ENCODE results near the gene XPO1.
"Not testable (repeated sequence)": the region's sequence is repeated elsewhere in the genome, so short reads cannot be mapped to it uniquely, and the experiment has no call there.

The XPO1 gene

DNA sequence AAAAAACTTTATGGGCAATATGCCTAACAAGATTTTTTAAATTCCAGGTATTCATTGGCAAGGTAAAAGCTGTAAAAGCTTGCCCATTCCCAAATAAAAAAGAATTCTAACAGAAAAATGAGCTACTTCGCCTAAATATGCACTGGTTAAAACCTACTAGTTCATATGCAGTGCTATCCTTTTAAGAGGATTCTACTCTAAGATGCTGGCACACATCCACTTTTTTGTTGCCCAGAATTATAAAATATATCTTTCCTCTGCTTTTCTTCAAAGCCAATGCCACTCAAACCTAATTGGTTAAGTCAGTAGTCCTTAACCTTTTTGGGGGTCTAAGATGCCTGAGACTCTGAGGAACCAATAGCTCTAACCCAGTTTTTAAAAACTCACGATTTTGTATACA is 3.2 kb downstream of the XPO1 start:
- no peak for DNase-seq (ENCODE audit: low spot score)

GRCh38 chr2:61530749-61531148 is 7.4 kb downstream of the XPO1 start:
- no peak for DNase-seq (ENCODE audit: low spot score)

GRCh38 chr2:61529944-61530735 is 8.0 kb downstream of the XPO1 start:
- no peak for DNase-seq (ENCODE audit: low spot score)

- DNase-seq (ENCODE audit: low spot score) = no peak
These were observed 17.9 kb downstream of the XPO1 start for GRCh38 chr2:61520261-61520660.

DNA sequence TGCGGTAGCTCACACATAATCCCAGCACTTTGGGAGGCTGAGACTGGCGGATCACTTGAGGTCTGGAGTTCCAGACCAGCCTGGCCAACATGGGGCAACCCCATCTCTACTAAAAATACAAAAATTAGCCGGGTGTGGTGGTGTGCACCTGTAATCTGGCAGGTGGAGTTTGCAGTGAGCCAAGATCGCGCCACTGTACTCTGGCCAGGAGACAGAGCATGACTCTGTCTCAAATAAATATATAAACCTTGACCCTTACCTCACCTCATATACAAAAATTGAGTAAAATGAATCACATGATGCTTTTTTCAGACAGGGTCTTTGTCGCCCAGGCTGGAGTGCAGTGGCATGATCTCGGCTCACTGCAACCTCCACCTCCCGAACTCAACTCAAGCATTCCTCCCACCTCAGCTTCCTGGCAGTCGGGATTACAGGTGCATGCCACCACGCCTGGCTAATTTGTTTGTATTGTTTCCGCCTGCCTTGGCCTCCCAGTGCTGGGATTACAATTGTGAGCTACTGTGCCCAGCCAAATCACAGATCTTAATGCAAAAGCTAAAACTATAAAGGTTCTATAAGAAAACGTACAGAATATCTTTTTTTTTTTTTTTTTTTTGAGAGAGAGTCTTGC is 25.3 kb downstream of the XPO1 start:
- DNase-seq (ENCODE audit: low spot score) = no peak

- no peak for DNase-seq (ENCODE audit: low spot score)
These were observed 27.2 kb downstream of the XPO1 start for GRCh38 chr2:61510674-61511671.

GRCh38 chr2:61504949-61505348 is 33.2 kb downstream of the XPO1 start:
- no peak for DNase-seq (ENCODE audit: low spot score)

DNA sequence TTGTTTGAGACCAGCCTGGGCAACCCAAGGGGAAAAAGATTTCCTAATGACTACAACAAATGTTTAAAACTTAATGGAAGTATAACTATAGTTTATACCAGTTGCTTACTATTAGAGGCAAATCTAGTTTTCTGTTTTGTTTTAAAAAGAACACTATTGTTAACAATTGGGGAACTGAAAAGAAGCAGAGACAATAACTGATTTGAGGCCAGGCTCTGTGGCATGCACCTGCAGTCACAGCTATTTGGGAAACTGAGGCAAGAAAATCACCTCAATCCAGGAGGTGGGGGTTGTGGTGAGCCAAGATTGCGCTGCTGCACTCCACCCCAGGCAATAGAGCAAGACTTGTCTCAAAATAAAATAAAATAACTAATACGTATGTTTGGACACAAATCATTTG is 39.1 kb downstream of the XPO1 start:
- no peak for DNase-seq (ENCODE audit: low spot score)

DNA sequence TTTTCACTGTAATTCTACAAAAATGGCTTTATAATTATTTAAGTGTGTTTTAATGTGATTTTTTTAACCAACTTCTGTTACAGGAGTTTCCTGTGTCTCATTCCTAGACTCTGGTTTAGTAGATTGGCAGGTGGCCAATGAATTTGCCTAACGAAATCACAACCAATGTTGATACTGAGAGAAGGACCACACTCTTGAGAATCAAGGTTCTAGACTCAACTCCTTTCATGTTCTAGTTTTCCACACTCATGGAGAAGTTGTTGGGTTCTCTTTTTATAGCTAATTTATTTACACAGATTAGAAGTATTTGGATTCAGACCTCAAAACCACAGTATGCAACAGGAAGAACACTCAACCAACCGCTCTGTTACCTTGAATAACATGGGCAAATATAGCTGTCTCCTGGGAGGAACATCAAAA is 44.6 kb downstream of the XPO1 start:
- no peak for DNase-seq (ENCODE audit: low spot score)

- DNase-seq (ENCODE audit: low spot score) = no peak
These were observed 45.7 kb downstream of the XPO1 start for GRCh38 chr2:61492476-61492875.

- no peak for DNase-seq (ENCODE audit: low spot score)
These were observed 52.9 kb downstream of the XPO1 start for GRCh38 chr2:61485281-61485680.

- no peak for DNase-seq (ENCODE audit: low spot score)
These were observed 60.1 kb downstream of the XPO1 start for GRCh38 chr2:61478086-61478485.

DNA sequence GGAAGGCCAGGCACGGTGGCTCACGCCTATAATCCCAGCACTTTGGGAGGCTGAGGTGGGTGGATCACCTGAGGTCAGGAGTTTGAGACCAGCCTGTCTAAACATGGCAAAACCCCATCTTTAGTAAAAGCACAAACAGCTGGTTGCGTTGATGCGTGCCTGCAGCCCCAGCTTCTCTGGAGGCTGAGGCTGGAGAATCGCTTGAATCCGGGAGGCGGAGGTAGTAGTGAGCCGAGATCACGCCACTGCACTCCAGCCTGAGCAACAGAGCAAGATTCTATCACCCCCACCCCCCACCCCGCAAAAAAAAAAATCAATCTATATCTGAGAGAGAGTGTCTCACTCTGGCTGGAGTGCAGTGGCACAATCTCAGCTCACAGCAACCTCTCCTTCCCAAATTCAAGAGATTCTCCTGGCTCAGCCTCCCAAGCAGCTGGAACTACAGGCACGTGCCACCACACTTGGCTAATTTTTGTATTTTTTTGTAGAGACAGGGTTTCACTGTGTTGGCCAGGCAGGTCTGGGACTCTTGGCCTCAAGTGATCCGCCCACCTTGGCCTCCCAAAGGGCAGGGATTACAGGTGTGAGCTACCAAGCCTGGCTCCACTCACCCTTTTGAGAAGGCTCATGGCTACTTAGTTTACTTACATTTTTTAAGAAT is 61.1 kb downstream of the XPO1 start:
- not testable (repeated sequence) for DNase-seq (ENCODE audit: low spot score)

- peak; percentile 13 for DNase-seq (ENCODE audit: low spot score)
These were observed 66.0 kb downstream of the XPO1 start for GRCh38 chr2:61471905-61472805.

- DNase-seq (ENCODE audit: low spot score) = peak; percentile 96
These were observed 66.9 kb downstream of the XPO1 start, which contains the start of gene USP34 for GRCh38 chr2:61470965-61471904. Gene USP34 (minus strand): TSS chr2:61471087. CDS start chr2:61470692, 395 bp downstream.

DNA sequence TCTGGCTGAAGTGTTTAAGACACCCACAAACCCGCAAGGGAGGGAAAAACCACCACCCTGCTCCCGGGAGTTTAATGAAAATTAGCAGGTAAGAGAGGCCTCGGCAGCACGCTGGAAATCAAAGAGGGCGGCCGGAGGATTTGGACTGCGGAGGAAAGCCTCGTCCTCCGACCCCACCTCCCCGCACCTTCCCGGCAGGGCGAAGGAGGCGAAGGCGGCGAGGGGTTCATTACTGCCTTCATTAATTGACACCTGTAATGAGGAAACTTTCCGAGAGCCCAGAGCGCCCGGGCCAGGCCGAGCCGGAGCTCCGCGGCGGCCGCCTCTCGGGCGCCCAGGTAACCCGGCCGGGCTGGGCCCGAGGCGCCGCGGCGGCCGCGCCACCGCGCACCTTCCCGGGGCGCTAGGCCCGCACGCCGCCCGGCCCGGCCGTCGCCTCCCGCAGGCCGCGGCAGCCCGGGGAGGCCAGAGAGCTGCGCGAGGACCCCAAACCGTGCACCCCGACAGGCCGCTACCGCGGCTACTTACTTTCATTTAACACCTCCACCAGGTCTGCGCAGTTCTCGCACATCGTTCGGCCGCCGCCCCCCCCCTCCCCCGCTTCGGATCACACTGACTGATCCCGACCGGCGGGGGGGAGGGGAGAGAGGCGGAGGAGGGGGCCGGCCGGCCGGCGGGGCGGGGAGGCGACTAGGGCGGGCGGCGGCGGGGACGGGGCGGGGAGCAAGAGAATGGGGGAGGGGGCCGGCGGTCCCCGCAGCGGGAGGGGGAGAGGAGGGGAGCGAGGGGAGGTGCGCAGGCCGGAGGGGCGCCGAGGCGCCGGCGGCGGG is 67.8 kb downstream of the XPO1 start:
- DNase-seq (ENCODE audit: low spot score) = peak; percentile 91

DNA sequence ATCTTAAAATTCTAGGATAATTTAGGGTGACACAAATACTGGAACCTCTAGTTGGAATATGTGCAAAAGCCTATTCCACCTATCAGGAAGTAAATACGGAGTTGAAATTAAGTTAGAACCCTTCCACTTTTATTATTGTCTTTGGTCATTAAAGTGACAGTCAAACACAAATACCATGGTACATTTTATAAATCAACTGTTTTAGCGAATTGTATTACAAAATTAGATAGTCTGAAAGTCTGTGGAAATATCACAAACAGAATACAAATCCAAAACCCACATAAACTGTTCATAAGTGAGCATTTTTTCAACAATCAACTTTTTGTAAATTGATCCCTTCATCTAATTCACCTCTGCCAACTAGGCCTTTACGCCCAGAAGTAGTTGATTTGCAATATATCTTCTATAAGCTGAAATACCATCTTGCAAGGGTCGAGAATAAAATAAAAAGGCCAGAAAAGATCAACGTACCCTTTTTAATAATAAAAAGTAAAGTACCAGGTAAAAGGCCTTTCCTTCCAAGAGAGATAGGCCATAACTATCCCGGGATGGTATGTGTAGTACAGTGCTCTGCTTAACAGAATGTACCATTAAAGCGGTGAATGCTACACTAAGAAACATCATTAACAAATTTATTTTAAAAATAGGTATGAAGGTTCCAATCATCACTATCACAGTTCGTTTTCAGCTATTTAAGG is 68.6 kb downstream of the XPO1 start:
- peak; percentile 14 for DNase-seq (ENCODE audit: low spot score)

DNA sequence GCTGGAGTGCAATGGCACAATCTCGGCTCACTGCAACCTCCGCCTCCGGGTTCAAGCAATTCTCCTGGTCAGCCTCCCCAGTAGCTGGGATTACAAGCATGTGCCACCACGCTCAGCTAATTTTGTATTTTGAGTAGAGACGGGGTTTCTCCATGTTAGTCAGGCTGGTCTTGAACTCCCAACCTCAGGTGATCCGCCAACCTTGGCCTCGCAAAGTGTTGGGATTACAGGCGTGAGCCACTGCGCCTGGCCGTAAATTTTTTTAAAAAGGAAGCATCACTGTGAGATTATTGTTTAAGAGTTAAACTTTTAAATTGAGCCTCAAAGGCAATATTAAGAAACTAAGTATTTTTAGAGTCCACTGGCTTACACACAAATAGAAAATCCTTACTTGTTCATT is 69.9 kb downstream of the XPO1 start:
- not testable (repeated sequence) for DNase-seq (ENCODE audit: low spot score)

All from AG20443 (cell line).